Naive thymus-derived CD8-positive, alpha-beta T cell (primary cell): ENCODE measurements around the gene SAMD8. TPM values are rescaled to one million over a fixed set of nuclear protein-coding genes. Genes with fewer than 3 reads are reported as not detected.

Experiments
- ATAC-seq, 2 donors: fragments of 150-1000 bp; cut with Tn5 transposase in 1 of 2; sonication (Bioruptor Pico), chemical (Tn5 transposase) in 1 of 2; 1 replicate in 1 of 2; 2 replicates in 1 of 2; pipeline ENCODE4 v1.10.0; 2021; ENCODE audit warnings: mild to moderate bottlenecking in 2 of 2, moderate library complexity in 2 of 2
- POLR2A ChIA-PET: fragments of 350-600 bp; sonication (Branson Sonifier 250); formaldehyde crosslinking; loops from one replicate; lab custom pipeline; 2021; ENCODE audit warnings: antibody characterized with exemption; lab: Charles Lee
- DNase-seq, 10 donors: peaks; one replicate each; pipeline versions ENCODE4 v3.0.0 to v3.0.0-alpha.2; 2020 to 2022
- H3K27ac Mint-ChIP-seq, 10 donors: one replicate each; pipeline ENCODE4 v1.8.0; 2020 to 2022; ENCODE audit warnings: mild to moderate bottlenecking in 10 of 10, mixed read lengths in 10 of 10, moderate library complexity in 4 of 10, inconsistent platforms in 1 of 10
- H3K27me3 Mint-ChIP-seq, 5 donors: one replicate each; pipeline ENCODE4 v1.8.0; 2021 to 2022; ENCODE audit warnings: mixed read lengths in 5 of 5
- H3K36me3 Mint-ChIP-seq, 3 donors: one replicate each; pipeline ENCODE4 v1.8.0; 2020 to 2022; ENCODE audit warnings: mixed read lengths in 3 of 3, mild to moderate bottlenecking in 2 of 3, inconsistent platforms in 1 of 3
- H3K4me1 Mint-ChIP-seq, 4 donors: one replicate each; pipeline ENCODE4 v1.8.0; 2021 to 2022; ENCODE audit warnings: mixed read lengths in 4 of 4
- H3K4me3 Mint-ChIP-seq, 10 donors: one replicate each; pipeline ENCODE4 v1.8.0; 2020 to 2022; ENCODE audit warnings: mild to moderate bottlenecking in 10 of 10, mixed read lengths in 10 of 10, moderate library complexity in 6 of 10, inconsistent platforms in 1 of 10
- H3K9me3 Mint-ChIP-seq, 9 donors: one replicate each; pipeline ENCODE4 v1.8.0; 2020 to 2022; ENCODE audit warnings: mixed read lengths in 9 of 9, mild to moderate bottlenecking in 3 of 9, inconsistent platforms in 1 of 9, moderate library complexity in 1 of 9
- polyA plus RNA-seq, 3 donors: library from polyadenylated mRNA; unstranded; fragments of 300-500 nt; fragmentation: Illumina TruSeq; gene quantifications; one replicate each; pipeline ENCODE4 v1.2.3, GENCODE V29; 2021
- total RNA-seq, 8 experiments: library from RNA in 2 of 8; stranded (reverse) in 2 of 8; gene quantifications; one replicate each; pipeline ENCODE4 v1.2.3 and lab custom pipeline; 2021 to 2026

The SAMD8 gene
- total and polyA plus RNA-seq, 5 experiments from 2014 or later: 6.3 to 23.9 (median 10.6) TPM

DNA sequence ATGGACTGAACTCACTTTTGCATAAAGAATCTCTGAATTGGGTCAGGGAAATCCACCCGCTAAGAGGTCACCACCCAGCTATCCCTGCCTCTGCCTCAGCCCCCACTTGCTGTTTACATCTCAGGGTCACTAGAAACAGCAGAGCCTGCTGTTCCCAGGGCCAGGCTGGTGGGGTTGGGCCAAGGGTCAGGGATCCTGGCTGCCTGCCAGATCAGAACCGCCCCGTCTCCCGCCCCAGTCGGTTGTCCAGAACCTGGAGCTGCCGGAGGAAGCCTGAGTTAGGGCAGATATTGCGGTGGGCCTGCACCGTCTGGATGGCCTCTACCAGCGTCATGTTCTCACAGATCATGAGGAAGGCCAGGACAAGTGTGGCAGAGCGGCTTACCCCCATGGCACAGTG is 17.0 kb upstream of the SAMD8 start:
- H3K4me3 Mint-ChIP-seq: no peak overlapping the region
- H3K4me1 Mint-ChIP-seq: peaks cover 0 to 4% (median 3%) of the 10 kb centered on the region in 4 donors
- no peak overlapping the region for H3K27ac Mint-ChIP-seq
- no peak for ATAC-seq
- no peaks in the 10 kb centered on the region for H3K9me3 Mint-ChIP-seq
- peaks cover 0 to 2% (median 0%) of the 10 kb centered on the region in 5 donors for H3K27me3 Mint-ChIP-seq
- DNase-seq: no peak
- POLR2A ChIA-PET: no interaction called here
- no peaks in the 10 kb centered on the region for H3K36me3 Mint-ChIP-seq

DNA sequence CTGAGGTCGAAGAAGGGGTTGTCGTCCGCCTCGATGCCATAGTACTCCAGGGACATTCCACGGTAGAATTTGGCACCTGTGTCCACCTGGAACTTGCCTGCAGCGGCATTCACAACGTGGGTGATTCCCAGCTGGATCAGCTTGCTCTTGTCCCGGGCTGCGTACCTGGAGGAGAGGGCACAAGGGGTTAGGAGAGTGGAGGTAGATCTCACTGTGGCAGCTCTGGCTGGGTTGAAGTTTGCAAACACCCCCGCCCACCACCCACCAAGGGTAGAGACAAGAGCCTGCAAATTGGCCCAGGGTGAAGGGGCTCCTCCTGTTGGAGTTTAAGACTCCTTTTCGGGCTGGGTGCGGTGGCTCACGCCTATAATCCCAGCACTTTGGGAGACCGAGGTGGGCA is 15.8 kb upstream of the SAMD8 start:
- Mint-ChIP-seq H3K4me1 (peaks cover 0 to 7% (median 4%) of the 10 kb centered on the region in 4 donors), H3K9me3 (no peaks in the 10 kb centered on the region), H3K27ac (no peak overlapping the region), H3K27me3 (peaks cover 0 to 2% (median 0%) of the 10 kb centered on the region in 5 donors), H3K36me3 (no peaks in the 10 kb centered on the region), H3K4me3 (no peak overlapping the region)
- no peak for DNase-seq
- ATAC-seq: no peak
- POLR2A ChIA-PET: no interaction called here

DNA sequence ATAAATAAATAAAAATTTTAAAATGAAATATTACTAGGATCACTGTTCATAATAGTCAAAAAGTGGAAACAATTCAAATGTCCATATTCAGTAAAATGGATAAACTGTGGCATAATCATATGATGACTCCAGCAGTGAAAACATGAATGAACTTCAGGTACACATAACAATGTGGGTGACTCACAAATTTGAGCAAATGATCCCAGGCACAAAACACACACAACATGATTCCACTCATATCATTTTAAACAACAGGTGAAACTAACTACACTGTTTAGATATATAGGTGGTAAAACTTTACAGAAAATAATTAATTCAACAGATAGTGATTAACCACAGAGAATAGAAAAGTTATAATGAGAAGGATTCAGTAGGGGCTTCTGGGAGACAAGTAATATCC is 14.7 kb upstream of the SAMD8 start:
- ATAC-seq (no peak), DNase-seq (no peak)
- H3K4me1 Mint-ChIP-seq: peaks cover 0 to 10% (median 5%) of the 10 kb centered on the region in 4 donors
- peaks cover 0 to 2% (median 0%) of the 10 kb centered on the region in 5 donors for H3K27me3 Mint-ChIP-seq
- H3K36me3 Mint-ChIP-seq: no peaks in the 10 kb centered on the region
- no peaks in the 10 kb centered on the region for H3K9me3 Mint-ChIP-seq
- POLR2A ChIA-PET: no interaction called here
- H3K4me3 Mint-ChIP-seq: no peak overlapping the region
- H3K27ac Mint-ChIP-seq: peak overlapping the region in 1 of 10 donors; percentile 24

DNA sequence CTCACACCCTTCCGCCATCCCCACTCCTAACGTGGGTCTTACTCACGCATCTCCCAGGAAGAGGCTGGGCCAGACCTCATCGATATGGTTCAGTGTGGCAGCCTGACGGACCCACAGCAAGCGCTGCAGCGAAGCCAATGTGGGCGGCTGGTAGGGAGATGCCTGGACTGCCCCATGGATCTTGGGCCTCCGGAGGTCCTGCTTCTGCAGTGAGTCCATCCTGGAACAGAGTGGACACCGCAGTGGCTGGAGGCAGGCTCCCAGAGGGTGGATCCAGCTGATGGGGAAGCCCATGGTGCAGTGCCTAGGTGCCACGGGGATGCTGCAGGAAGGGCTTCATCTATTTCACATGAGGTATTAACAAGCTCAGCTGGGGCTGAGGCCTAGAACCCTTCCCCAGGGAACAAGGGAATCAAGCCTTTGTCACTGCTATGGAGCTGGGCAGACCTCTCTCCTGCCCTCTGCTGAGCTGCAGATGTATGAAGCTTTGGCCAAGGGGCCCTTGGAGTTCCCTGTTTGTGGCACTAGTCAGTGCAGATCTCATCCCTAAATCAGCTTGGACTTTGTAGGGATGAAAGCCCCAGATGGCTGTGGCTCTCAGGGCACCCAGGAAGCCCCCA is 13.7 kb upstream of the SAMD8 start:
- H3K36me3 Mint-ChIP-seq: no peaks in the 10 kb centered on the region
- DNase-seq (no peak), ATAC-seq (no peak)
- no peaks in the 10 kb centered on the region for H3K9me3 Mint-ChIP-seq
- H3K4me1 Mint-ChIP-seq: peaks cover 0 to 10% (median 6%) of the 10 kb centered on the region in 4 donors
- POLR2A ChIA-PET: interaction anchor here (1.2 kb wide), 1 partner anchor 13 kb away, joined by 3 read pairs; the partner anchor contains the start of gene SAMD8
- no peak overlapping the region for H3K4me3 Mint-ChIP-seq
- no peak overlapping the region for H3K27ac Mint-ChIP-seq
- H3K27me3 Mint-ChIP-seq: peaks cover 0 to 2% (median 0%) of the 10 kb centered on the region in 5 donors

DNA sequence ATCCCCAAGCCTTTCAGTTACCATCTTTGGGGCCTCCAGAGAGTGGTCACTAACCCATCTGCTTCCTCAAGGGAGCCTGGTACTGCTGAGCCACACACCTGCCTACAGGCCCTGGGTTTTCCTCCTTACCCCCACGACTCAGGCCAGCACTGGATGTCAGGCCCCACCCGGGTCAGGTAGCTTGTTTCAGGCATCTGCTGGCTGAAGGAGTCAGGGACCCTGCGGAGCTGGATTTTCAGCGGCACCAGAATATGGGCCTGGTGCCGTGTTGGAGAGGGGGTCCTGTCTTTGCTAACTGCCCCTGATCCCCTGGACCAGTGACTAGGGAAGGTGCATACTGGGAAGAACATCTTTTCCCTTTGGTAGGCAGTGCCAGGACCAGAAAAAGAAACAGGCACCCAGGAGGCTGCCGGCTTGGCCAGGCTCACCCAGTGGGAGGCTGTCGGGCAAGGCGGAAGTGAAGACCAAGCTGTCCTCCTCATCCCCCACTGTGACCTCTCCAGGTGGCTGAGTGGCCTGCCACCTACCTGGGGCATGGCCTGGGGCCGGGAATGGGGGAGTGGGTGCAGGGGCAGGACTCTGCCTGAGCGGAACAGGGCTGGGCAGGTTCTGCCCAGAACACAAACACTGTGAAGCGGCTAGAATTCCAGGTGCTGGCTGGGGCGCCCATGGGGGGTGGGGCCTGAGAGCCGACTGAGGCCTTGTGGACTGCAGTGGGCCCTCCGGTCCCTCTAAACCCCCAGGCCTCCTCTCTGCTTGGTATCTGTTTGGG is 12.4 kb upstream of the SAMD8 start:
- Mint-ChIP-seq H3K27ac (peak overlapping the region in 2 of 10 donors; percentile 67 to 82), H3K27me3 (no peaks in the 10 kb centered on the region), H3K4me3 (no peak overlapping the region), H3K4me1 (peaks cover 0 to 10% (median 6%) of the 10 kb centered on the region in 4 donors), H3K9me3 (no peaks in the 10 kb centered on the region), H3K36me3 (no peaks in the 10 kb centered on the region)
- ATAC-seq (no peak), DNase-seq (no peak)
- POLR2A ChIA-PET: interaction anchor here (1.2 kb wide), 1 partner anchor 12 kb away, joined by 3 read pairs; the partner anchor contains the start of gene SAMD8

DNA sequence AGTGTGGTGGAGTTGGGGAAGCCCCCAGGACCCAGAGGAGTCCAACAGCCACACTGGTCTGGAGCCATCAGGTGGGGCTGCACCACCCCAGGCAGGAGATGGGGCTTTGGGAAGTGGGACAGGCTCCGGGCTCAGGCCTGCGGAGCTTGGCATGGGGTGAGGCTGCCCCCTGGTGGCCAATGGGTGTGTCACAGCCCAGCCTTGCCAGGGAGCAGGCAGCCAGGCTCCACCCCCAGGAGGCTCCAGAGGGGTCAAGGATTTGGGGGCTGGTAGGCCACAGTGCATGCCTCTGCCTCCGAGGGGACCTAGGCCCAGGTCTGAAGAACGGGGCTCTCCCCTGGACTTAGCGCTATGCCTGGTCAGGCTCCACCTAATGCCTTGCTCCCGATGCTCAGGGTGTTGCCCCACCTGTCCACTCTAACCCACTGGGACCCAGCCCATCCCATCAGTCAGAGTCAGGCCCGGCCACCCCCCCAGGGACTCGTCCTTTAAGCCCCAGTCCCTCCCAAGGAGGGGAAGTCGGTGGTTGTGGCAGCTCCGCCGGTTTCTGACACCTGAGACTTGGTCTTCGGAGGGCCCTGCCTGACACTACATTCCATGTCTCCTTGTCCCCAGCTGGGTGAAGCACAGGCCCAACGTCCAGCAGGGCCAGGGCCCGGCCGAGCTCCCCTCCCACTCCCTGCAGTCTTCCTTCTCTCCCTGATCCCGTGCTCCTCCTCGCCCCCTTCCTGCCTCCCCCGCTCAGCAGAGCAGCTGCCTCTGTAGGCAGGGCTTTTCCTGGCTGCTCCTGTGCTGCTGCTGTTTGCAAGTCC is 11.3 kb upstream of the SAMD8 start:
- peak; percentile 96 to 99 for ATAC-seq
- Mint-ChIP-seq H3K27me3 (no peaks in the 10 kb centered on the region), H3K27ac (peak overlapping the region in 2 of 10 donors; percentile 21 to 82), H3K36me3 (no peaks in the 10 kb centered on the region), H3K9me3 (no peaks in the 10 kb centered on the region), H3K4me1 (peaks cover 0 to 10% (median 6%) of the 10 kb centered on the region in 4 donors), H3K4me3 (no peak overlapping the region)
- peak; percentile 58 to 88 (median 77) for DNase-seq
- POLR2A ChIA-PET: interaction anchor here (0.6 kb wide), 1 partner anchor 17 kb away, joined by 3 read pairs; no protein-coding TSS in a partner anchor

DNA sequence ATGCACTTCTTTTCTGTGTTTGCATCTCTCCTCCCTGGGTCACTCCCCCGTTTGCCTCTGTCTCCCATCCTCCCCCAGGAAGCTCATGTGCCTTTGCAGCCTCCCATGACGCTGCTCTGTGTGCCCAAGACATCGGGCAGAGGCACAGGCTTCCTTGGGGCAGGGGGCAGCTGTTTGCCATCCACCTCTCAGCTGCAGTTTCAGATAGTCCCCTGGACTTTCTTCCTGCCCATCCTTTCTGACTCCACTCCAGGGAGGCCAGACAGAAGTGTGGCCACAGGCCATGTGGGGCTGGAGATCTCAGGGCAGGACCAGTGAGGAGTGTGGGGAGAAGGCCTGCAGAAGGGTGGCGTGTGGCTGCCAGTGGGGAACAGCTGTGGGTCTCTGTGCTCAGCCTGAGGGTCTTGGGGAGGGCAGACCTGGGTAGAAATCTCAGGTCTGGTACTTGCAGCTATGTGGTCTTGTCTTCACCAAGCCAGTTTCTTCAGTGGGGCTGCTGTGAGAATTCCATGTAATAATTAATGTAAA is 10.6 kb upstream of the SAMD8 start:
- Mint-ChIP-seq H3K27ac (peak overlapping the region in 1 of 10 donors; percentile 35), H3K36me3 (no peaks in the 10 kb centered on the region), H3K27me3 (no peaks in the 10 kb centered on the region), H3K9me3 (no peaks in the 10 kb centered on the region), H3K4me1 (peaks cover 0 to 10% (median 6%) of the 10 kb centered on the region in 4 donors), H3K4me3 (no peak overlapping the region)
- DNase-seq: no peak
- POLR2A ChIA-PET: no interaction called here
- ATAC-seq: no peak

DNA sequence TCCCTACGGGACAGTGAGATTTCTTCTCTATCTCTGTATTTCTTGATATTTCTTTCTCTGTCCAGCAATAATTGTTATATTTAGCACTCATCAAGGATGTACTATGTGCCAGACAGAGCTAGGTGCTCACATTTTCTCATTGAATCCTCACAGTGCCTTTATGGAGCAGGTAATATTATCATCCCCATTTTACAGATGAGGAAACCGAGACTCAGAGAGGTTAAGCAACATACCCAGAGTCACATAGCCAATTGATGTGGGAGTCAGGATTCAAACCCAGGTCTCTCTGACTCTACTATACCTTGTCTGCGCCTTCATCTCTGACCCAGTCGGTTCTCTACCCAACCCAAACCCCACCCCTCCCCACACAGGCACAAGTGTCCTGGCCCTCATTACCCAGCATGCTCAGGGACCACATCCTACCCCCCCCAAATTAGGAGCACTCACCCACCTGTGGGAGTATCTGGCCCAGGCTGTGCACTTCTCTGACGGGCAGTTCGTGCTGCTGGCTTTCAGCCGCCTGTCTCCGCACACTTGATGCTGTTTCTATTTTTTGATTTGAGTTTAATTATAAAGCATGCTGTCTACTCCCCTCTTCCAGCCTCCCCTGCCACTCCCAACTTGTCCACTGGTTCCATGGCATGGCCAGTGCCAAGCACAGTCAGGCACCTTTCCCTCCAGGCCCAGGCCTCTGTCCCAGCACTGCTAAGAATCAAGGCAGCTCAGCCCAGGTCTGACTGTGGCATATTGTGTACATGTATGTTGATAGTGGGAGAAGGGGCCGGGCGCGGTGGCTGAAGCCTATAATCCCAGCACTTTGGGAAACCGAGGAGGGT is 9.8 kb upstream of the SAMD8 start:
- POLR2A ChIA-PET: no interaction called here
- peak overlapping the region in 5 of 10 donors; percentile 13 to 66 (median 37) for H3K27ac Mint-ChIP-seq
- H3K4me1 Mint-ChIP-seq: peaks cover 0 to 10% (median 6%) of the 10 kb centered on the region in 4 donors
- ATAC-seq: no peak
- DNase-seq: no peak
- H3K4me3 Mint-ChIP-seq: no peak overlapping the region
- no peaks in the 10 kb centered on the region for H3K9me3 Mint-ChIP-seq
- H3K36me3 Mint-ChIP-seq: no peaks in the 10 kb centered on the region
- no peaks in the 10 kb centered on the region for H3K27me3 Mint-ChIP-seq

DNA sequence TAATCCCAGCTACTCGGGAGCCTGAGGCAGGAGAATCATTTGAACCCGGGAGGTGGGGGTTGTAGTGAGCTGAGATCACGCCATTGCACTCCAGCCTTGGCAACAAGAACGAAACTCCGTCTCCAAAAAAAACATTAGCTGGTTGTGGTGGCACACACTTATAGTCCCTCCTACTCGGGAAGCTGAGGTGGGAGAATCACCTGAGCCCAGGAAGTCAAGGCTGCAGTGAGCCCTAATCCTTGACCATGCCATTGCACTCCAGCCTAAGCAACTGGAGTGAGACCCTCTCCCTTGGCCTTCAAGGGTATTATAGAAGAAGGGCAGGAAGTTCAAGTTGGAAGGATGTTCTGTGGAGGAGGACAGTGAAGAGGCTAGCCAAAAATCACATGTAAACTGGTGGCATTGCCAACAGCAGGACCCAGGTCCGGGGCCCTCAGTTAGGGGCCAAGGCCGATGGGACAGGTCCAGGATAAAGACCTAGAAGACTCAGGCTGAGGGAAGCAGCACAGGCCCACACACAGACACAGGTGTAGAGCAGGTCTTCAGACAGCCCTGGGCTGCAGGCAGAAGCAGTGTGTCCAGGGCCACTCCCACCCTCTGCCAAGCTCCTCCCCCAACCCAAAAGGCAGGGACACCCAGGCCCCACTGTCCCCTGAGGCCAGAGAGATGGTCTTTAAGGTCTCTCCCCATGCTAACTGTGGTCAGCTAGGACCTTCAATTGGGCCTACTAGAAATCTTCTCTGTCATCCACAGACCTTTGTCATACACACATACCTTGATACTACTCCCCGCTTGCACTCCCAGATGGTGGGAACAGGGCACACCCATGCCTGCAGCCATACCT is 8.4 kb upstream of the SAMD8 start:
- Mint-ChIP-seq H3K4me3 (no peak overlapping the region), H3K4me1 (peaks cover 0 to 10% (median 6%) of the 10 kb centered on the region in 4 donors), H3K9me3 (no peaks in the 10 kb centered on the region), H3K27ac (peak overlapping the region in 1 of 10 donors; percentile 50), H3K27me3 (no peaks in the 10 kb centered on the region), H3K36me3 (no peaks in the 10 kb centered on the region)
- DNase-seq: no peak
- no peak for ATAC-seq
- POLR2A ChIA-PET: no interaction called here

DNA sequence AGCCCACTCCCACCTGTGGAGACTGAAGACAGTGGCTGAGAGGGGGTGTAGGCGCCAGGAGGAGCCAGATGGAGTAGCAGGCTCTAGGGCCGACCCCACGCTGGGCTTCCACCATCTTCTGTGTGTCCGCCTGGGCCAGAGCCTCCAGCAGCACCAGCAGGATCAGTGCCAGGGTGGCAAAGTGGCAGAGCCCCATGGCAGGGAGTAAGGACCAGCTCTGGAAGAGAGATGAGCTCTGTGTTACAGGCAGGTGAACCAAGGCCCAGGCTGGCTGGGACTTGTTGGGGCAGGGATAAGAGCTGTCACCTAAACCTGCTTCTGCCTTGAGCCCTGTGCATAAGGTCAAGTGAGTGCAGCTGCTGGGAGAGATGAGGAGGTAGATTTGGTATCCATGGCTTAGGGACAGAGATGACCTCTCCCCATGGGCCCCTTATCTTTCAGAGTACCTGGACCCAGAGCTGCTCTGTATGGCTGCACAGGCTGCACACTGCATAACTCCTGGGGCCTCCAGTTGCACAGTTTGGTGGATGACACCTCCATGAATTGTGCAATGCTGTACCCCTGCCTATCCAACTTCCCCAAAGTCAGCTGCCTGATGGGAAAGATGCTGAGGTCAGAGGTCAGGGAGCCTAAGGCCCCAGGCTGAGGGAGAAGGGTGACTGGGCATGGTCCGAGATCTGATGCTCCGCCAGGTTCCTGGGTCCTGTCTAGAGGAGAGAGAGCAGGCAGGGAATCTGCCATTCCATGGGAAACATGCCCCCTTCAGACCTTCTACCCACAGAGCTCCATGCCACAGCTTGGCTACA is 7.4 kb upstream of the SAMD8 start:
- peak overlapping the region in 2 of 10 donors; percentile 5 to 43 for H3K27ac Mint-ChIP-seq
- POLR2A ChIA-PET: interaction anchor here (0.6 to 0.9 kb wide), 2 partner anchors 11 to 105 kb away, joined by 5 to 8 read pairs; no protein-coding TSS in a partner anchor

More for the DNA sequence above, 7.4 kb upstream of the SAMD8 start:
- Mint-ChIP-seq H3K4me3 (no peak overlapping the region), H3K9me3 (no peaks in the 10 kb centered on the region), H3K27me3 (no peaks in the 10 kb centered on the region), H3K4me1 (peaks cover 0 to 16% (median 7%) of the 10 kb centered on the region in 4 donors), H3K36me3 (no peaks in the 10 kb centered on the region)
- no peak for DNase-seq
- no peak for ATAC-seq
